K562 treated with DMSO at 1 percent for 24 hours (cell line): ENCODE measurements around the gene PODXL. TPM values are rescaled to one million over a fixed set of nuclear protein-coding genes. Genes with fewer than 3 reads are reported as not detected.

Source experiments
- total RNA-seq: library from RNA; unstranded; fragments of 300-600 nt; gene quantifications from 2 replicates; pipeline ENCODE4 v1.2.3, GENCODE V29; 2022; ENCODE audit warnings: low read depth; ENCODE audit not compliant: insufficient read depth

The PODXL gene
- total RNA-seq, result 1.0 and 1.4 TPM in 2 replicates

DNA sequence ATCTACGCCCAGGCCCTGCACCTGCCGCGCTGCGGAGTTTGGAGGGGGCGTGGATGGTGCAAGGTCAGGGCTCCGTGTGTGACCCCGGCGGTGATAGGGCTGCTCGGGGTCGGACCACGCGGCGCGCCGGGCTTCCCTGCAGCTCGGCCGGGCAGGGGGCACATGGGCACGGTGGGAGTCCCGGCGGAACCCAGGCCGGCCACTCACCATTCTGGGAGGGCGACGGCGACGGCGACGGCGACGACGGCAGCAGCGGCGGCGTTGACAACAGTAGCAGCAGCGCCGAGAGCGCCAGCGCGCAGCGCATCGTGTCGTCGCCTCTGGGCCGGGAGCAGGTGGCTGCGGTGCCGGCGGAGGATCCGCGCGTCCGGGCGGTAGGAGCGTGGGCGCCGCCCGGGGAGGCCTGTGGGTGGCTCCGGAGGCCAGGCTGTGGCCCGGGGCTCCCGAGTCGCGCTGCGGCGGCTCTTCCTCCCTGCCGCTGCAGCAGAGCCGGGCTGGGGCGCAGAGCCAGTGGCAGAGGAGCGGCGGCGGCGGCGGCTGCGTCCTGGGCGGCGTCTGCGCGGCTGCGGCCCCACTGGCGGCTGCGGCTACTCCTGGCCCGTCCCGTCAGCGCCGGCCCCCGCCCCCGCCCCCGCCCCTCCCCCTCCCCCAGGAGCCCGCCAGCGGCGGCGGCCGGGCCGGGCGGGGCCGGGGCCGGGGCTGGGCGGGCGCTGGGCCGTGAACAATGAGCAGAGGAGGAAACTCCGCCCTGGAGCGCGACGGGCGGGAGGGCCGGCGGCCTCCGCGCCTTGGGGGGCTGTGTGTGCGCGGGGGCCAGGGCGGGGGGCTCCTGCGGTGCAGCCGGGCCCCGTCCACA lies at the start of gene PODXL:
TSS of gene PODXL (minus strand) at position 576 of the 856 bp plus-strand sequence. CDS start at position 307, 269 bp downstream.

Other genes starting within 250 kb of the PODXL start
- 16.3 and 20.2 TPM in 2 replicates for gene MKLN1, start 228.8 kb downstream of the PODXL start, total RNA-seq